AG04450 (cell line): Measurements from ENCODE around the gene SMIM31. TPM values are rescaled to one million over a fixed set of nuclear protein-coding genes. Genes with fewer than 3 reads are reported as not detected.

ENCODE experiments used
- CTCF ChIA-PET: fragments of 300-600, 350-600 bp; formaldehyde crosslinking; extraction: SDS; loops from one replicate; lab custom pipeline; 2022; ENCODE audit warnings: antibody characterized with exemption, inconsistent platforms; lab: Charles Lee
- POLR2A ChIA-PET: fragments of 350-600 bp; formaldehyde crosslinking; extraction: SDS; loops from one replicate; lab custom pipeline; 2021; ENCODE audit warnings: antibody characterized with exemption, inconsistent platforms; lab: Yijun Ruan, JAX
- DNase-seq: peaks from one replicate; pipeline ENCODE4 v3.0.0-alpha.2; 2011; ENCODE audit warnings: low read depth, low spot score
- H3K27ac ChIP-seq: one replicate; pipeline ENCODE4 v1.5.1; 2012; ENCODE audit warnings: low read depth, low read length, control low read depth
- H3K27me3 ChIP-seq: one replicate; pipeline ENCODE4 v1.6.0; 2012; ENCODE audit warnings: low read length; ENCODE audit not compliant: control insufficient read depth, insufficient read depth
- H3K4me3 ChIP-seq: 2 replicates; pipeline ENCODE4 v1.5.1; 2011; ENCODE audit warnings: mild to moderate bottlenecking, low read depth, low read length, control low read depth
- H3K9me3 ChIP-seq: 2 replicates; pipeline ENCODE4 v1.5.1; 2012; ENCODE audit warnings: low read length; ENCODE audit not compliant: control insufficient read depth, insufficient read depth
- polyA plus RNA-seq: library from polyadenylated mRNA; depleted of rRNA; stranded (reverse); fragments of >200 nt; gene quantifications from 2 replicates; pipeline ENCODE4 v1.2.3, GENCODE V29; 2011
- TF ChIP-seq, protein P1 (sequence below): IDR thresholded peaks from 2 replicates; pipeline ENCODE4 v1.5.1; 2011; ENCODE audit warnings: low read depth, low read length, control low read depth, inconsistent platforms

SMIM31 gene
- polyA plus RNA-seq, 1 experiment, result not detected

- POLR2A ChIA-PET, result no interaction called here
- H3K27ac ChIP-seq, result no peak overlapping the region
- no peak overlapping the region for H3K4me3 ChIP-seq
- H3K9me3 ChIP-seq, result no peaks in the 10 kb centered on the region; the same call in none of the 2 replicates
- H3K27me3 ChIP-seq, result no peaks in the 10 kb centered on the region
- DNase-seq, result no peak
- TF ChIP-seq, protein P1, sequence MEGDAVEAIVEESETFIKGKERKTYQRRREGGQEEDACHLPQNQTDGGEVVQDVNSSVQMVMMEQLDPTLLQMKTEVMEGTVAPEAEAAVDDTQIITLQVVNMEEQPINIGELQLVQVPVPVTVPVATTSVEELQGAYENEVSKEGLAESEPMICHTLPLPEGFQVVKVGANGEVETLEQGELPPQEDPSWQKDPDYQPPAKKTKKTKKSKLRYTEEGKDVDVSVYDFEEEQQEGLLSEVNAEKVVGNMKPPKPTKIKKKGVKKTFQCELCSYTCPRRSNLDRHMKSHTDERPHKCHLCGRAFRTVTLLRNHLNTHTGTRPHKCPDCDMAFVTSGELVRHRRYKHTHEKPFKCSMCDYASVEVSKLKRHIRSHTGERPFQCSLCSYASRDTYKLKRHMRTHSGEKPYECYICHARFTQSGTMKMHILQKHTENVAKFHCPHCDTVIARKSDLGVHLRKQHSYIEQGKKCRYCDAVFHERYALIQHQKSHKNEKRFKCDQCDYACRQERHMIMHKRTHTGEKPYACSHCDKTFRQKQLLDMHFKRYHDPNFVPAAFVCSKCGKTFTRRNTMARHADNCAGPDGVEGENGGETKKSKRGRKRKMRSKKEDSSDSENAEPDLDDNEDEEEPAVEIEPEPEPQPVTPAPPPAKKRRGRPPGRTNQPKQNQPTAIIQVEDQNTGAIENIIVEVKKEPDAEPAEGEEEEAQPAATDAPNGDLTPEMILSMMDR, result peak; percentile 71
- CTCF ChIA-PET, result interaction anchor here (0.5 to 3.8 kb wide), 4 partner anchors 9 to 1103 kb away, joined by 3 to 46 read pairs (median 5); no protein-coding TSS in a partner anchor
Observed at GRCh38 chr4:164779811-164780216, 25.9 kb downstream of the SMIM31 start.

GRCh38 chr4:164780839-164781238 is 26.9 kb downstream of the SMIM31 start:
- DNase-seq, result no peak
- TF ChIP-seq, protein P1, result no peak
- Histone ChIP-seq H3K9me3 (no peaks in the 10 kb centered on the region; the same call in none of the 2 replicates), H3K4me3 (no peak overlapping the region), H3K27me3 (no peaks in the 10 kb centered on the region), H3K27ac (no peak overlapping the region)
- POLR2A ChIA-PET, result no interaction called here
- CTCF ChIA-PET, result interaction anchor here (0.6 to 3.8 kb wide), 4 partner anchors 10 to 318 kb away, joined by 3 to 46 read pairs (median 4); no protein-coding TSS in a partner anchor

DNA sequence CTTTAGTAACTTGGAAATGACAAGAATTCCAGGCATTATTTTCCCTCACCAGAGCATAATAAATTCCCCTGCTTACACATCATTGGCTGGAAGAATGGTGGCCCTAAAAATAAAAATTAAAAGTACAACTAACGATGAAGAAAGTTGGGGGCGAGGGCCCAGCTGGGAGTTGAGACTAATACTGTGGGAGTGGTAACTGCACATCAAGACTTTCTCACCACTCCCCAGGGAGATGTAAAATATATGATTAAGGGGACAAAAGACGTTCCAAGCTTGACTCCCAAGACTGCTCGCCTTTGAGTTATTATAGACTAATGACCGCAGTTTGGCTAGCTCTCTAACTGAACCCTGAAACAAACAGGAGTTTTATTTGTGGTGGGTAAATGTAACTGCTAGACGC is 30.0 kb downstream of the SMIM31 start:
- ChIA-PET POLR2A (no interaction called here), CTCF (no interaction called here)
- no peak overlapping the region for H3K27ac ChIP-seq
- TF ChIP-seq, protein P1, result no peak
- H3K27me3 ChIP-seq, result no peaks in the 10 kb centered on the region
- no peak overlapping the region for H3K4me3 ChIP-seq
- no peak for DNase-seq
- H3K9me3 ChIP-seq, result no peaks in the 10 kb centered on the region; the same call in none of the 2 replicates

GRCh38 chr4:164789047-164789446 is 35.1 kb downstream of the SMIM31 start:
- H3K27me3 ChIP-seq, result no peaks in the 10 kb centered on the region
- POLR2A ChIA-PET, result no interaction called here
- H3K9me3 ChIP-seq, result no peaks in the 10 kb centered on the region; the same call in 1 of the 2 replicates
- no peak overlapping the region for H3K27ac ChIP-seq
- no peak for DNase-seq
- H3K4me3 ChIP-seq, result no peak overlapping the region
- TF ChIP-seq, protein P1, result no peak
- CTCF ChIA-PET, result interaction anchor here (0.9 kb wide), 1 partner anchor 9 kb away, joined by 3 read pairs; no protein-coding TSS in a partner anchor

- TF ChIP-seq, protein P1, result no peak
- Histone ChIP-seq H3K9me3 (no peaks in the 10 kb centered on the region), H3K27me3 (no peaks in the 10 kb centered on the region), H3K4me3 (no peak overlapping the region), H3K27ac (no peak overlapping the region)
- ChIA-PET CTCF (no interaction called here), POLR2A (no interaction called here)
- DNase-seq, result no peak
Observed at GRCh38 chr4:164790249-164790648, 36.3 kb downstream of the SMIM31 start.
